NCI-H226 (cell line): ENCODE results near the gene CNGB1.
A peak's percentile ranks its signal among the peaks of the same experiment; 100 is the strongest.

Source experiments
- DNase-seq: peaks from one replicate; pipeline ENCODE4 v3.0.0-alpha.2; 2015

CNGB1 gene

DNA sequence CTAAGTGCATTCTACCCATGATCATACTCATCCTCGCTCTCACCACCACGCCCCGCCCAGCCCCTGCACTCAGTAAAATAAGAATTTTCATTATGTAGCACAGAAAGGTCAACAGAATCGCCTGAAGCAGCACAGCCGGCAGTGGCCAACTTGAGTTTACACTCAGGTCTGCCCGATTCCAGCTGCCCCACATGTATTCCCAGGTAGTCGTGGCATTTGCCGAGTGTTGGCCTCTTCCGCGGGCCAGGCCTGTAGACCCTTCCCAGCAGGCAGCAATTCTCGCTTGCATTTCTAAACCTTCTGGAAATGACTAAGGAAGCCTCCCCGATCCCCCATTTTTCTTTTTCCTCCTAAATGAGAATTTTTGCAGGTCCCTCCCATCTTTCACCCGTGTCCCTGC lies 609 bp downstream of the CNGB1 start:
- no peak for DNase-seq

DNA sequence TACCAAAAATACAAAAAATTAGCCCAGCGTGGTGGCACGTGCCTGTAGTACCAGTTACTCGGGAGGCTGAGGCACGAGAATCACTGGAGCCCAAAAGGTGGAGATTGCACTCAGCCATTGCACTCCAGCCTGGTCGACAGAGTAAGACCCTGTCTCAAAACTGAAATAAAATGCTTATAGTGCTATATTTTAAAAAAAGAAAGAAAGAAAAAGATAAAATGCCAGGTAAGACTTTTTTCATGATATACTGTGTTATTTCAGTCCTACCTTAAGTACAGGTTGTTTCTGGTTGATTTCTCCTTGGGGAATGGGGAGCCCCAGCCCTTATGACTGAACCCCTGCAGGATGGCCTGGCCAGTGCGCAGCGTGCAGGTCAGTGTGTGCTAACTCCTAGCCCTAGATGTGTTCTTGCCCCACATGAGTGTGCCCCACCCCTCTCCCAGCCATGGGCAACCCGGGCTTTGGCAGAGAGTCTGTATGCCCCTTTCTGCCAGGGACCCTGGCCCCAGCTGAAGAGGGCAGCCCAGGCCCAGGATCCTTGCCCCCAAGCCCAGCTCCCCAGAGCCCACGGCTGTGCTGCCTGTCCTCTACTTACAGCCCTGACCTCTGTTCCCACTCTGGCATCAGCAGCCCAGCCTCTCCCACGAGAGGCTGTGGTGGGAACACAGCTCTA lies 1.3 kb downstream of the CNGB1 start:
- no peak for DNase-seq

DNA sequence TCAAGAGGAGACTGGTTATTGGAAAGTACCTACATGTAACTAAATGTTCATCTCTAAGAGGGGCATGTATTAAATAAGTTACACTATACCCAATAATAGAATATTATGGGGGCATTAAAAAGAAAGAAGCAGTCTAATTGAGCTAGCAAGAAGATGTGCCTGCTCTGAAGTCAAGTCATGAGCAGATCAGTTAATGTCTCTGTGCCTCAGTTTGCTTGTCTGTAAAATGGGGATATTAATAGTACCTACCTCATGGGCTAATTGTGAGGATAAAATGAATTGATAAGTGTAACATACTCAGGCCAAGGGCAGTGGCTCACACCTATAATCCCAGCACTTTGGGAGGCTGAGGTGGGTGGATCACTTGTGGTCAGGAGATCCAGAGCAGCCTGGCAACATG lies 3.0 kb downstream of the CNGB1 start:
- no peak for DNase-seq

DNA sequence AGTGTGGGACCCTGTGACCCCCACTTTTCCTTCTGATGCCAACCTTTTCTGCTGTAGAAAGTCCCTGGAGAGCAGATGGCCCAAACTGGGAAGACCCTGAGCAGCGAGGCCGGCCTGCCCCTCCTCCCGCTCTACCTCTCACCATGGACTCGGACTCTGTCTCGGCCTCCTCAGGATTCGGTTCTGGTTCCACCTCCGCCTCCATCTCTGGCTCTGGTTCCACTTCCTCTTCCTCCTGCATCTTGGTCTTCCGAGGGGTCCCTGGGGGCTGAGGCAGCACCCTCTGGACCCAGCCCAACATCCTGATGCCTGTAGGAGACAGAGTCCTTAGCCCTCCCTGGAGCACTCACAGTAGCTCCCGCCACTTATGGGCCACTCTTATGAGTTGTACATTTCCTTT lies 3.9 kb downstream of the CNGB1 start:
- DNase-seq = no peak

DNA sequence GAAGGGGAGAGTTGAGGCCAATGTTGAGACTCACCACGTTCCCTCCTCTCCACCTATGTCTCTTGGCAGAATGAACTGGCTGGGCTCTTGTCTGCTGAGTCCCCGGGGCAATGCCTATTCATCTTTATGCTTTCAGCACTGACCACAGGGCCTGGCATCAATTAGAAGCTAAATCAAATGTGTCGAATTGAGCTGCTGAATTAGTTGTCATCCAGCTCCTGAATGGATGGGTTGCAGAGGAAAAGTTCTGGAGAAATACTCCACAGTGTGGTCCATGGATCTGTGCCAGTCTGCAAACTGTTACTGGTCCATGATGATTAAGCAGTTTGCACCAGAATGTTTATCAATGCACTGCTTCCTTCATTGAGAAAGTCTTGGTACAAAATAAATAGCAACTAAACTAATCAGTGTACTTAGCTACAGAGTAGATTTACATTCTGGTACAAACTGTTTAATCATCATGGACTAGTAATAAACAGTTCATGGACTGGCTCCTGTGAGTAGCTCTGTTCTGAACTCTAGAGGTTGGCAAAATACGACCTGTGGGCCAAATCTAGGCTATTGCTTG lies 4.6 kb downstream of the CNGB1 start:
- DNase-seq = peak; percentile 4

DNA sequence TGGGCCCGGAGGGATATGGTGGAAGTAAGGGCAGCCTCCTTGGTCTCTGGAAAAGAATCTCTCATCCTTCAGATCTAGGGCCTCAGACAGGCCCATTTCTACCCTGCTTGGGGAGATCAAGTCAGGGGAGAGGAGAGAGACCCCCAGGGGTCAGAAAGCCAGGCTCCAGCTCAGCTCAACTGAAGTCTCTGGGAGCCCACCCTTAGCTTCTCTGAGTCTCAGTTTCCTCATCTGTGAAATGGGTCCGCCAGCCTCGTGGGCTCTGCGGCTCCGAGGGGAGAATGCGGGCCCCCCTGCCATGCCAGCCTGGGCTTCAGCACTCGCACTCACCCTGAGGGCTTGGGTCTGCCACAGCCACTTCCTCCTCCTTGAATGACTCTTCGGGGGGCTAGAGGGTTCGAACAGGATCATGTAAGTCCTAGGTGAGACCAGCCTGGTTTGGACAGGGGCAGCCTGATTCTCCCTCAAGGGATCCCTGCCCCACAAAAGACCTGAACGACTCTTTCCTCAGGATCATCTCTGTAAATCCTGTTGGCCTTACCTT lies 6.7 kb downstream of the CNGB1 start:
- no peak for DNase-seq

DNA sequence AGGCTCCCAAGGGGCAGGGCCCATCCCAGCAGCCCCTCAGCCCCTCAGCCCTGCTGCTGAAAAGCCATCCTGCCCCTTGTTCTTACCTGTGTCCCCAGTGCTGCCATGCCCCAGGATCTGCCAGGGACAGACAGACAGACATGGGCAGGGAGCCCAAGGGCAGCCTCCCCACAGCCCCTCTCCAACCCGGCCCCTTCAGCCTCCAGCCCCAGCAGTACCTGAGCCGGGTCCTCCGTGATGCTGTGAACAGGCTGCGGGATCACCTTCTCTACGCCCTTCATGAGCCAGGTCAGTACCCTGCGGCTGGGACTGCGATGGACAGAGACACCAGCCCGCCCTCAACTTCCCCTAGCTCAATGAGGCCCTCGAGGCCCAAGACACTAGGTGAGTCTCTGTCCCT lies 8.2 kb downstream of the CNGB1 start:
- DNase-seq = no peak

DNA sequence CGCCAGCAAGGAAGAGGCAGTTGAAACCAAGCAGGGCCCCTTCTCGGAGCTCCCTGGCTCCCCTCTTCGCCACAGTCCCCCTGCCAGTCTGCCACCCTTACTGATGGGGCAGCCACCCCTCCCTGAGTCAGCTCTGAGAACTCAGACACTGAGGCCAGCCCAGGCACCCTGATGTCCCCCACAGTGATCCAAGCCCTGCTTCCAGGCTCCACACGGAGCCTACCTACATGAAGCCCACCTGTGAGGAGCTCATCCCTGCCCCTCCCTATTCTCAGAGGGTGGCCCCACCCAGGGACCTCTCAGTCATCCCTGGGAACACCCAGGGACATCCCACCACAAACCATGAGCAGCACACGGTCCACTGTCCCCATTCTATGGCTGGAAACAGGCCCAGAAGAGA lies 8.9 kb downstream of the CNGB1 start:
- DNase-seq = no peak

DNA sequence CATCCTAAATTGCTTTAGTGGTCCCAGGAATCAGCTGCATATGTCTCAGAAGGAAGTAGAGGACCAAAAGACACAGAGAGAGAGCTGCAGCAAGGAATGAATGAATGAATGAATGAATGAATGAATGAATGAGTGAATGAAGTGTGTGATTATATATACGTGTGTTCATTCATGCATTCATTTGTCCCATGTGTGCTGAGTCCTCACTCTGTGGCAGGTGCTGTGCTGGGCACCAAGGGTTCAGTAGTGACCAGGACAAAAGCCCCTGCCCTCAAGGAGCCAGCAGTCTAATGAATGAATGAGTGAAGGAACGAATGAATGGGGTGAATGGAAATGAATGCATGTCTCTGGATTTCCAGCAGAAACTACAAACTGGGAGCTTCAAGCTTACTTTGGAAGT lies 9.4 kb downstream of the CNGB1 start:
- DNase-seq = no peak

DNA sequence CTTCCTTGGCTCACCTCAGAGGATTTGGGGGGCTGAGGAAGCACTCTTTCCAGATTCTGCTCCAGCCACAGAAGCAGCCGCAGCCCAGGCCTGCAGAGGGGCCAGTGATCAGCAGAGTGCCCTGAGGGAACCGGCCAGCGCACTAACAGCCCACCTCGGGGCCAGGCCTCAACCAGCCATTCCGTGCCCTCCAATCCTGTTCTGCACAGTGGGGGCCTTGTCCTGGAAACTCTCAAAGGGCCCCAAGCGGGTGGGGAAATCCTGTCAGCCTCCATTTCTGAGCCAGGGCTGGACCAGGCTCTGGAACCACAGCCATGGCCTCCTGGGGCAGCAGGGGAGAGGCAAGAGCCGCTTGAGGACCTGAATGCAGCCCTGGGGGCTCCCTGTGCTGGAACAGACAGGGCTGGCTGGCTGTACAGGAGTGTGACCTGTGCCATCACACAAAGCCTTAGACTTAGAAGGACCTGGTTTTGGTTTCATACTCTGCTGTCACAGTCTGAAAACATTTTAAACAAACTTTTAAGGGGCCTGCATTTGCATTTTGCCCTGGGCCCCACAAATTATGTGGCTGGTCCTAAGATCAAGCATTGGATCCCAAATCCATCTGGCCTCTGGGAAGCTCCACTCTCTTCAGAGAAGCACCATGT lies 10.0 kb downstream of the CNGB1 start:
- no peak for DNase-seq

DNA sequence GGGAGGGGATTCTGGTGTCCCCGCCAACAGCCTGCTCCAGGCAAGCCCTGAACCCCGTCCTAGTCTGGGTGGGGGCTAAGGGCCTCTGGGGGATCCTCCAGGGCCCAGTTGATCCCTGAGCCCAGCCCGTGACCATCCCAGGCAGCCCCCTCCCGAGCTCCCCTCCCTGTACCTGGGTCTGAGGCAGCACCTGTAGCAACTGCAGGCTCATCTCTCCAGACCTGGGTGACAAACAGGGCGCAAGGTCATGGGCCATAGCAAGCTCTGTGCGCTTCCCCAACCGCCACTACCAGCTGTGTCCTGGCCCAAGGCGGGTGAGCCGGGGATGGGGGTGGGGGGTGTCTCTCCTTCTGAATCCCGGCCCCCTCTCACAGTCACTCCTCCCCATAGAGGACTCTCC lies 10.6 kb downstream of the CNGB1 start:
- no peak for DNase-seq

DNA sequence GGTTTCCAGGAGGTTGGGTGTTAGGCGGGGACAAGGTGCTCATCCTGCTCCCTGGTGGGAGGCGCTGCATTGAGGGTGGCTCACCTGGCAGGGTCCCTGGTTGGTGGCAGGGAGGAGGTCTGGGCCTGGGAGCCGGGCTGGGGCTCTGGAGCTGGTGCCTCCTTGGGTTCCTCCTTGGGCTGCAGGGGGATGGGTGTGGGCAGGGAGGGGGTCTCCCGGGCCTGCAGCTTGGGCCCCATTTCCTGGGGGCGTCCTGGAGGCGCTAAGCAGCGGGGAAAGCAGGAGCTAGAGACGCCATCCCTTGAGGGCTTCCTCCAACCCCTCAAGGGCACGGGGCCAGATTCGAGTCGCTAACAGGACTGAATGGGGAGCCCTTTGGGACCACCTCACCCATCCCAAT lies 11.1 kb downstream of the CNGB1 start:
- no peak for DNase-seq

DNA sequence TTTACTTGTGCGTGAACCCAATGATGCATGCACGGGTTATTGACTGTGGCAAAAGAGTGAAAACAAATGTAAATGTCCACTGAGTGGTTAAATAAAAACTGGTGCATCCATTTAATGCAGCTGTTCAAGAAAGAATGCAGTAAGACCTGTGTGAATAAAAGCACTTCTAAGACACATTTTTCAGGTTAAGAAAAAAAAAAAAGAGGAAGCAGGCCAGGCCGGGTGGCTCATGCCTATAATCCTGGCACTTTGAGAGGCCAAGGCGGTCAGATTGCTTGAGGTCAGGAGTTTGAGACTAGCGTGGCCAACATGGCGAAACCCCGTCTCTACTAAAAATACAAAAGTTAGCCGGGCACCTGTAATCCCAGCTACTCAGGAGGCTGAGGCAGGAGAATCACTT lies 11.8 kb downstream of the CNGB1 start:
- DNase-seq = no peak

DNA sequence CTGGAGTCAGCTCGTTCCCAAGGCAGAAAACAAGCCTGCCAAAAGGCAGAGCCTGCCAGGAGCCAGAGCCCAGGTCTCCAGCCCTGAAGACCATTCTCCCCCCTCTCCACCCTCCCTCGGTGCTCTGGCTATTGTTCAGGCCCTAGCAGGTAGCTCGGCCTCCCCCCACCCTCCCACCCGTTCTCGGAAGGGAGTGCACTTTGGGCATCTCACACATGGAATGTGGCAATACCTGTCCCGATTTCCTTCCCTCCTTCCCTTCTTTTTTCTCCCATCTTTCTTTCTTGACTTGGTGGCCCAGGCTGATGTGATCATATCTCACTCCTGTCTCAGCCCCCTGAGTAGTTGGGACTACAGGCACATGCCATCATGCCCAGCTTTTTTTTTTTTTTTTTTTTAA lies 12.4 kb downstream of the CNGB1 start:
- no peak for DNase-seq

DNA sequence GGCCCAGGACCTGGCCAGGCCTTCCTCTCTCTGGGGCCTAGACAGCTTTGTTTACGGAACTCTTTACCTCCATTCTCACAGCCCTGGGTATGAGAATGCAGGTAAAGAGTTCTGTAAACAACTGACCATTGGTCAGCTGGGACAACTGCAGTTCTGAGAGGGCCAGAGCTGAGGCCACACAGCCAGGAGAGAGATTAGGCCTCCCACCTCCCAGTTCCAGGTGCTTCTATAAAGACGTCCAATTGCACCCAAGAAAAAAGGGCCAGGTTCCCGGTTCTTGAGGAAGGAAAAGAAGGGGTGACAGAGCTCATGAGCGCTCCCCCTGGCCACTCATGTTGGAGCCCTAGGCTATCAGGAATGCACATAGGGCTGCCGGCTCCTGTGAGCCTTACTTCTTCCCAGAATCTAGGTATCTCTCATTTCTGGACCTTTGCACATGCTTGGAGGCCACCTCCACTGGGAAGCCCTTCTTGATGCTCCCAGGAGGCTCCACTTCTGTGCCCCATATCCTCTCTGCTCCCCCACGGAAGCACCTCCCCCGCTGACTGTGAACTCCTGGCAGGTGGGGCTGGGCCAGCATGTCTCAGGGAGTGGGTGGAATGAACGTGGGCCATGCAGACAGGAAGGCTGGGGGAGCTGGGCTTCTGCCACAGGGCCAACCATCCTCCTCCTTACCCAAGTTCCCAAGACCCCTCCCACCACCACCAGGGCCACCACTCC lies 13.1 kb downstream of the CNGB1 start:
- DNase-seq = no peak

DNA sequence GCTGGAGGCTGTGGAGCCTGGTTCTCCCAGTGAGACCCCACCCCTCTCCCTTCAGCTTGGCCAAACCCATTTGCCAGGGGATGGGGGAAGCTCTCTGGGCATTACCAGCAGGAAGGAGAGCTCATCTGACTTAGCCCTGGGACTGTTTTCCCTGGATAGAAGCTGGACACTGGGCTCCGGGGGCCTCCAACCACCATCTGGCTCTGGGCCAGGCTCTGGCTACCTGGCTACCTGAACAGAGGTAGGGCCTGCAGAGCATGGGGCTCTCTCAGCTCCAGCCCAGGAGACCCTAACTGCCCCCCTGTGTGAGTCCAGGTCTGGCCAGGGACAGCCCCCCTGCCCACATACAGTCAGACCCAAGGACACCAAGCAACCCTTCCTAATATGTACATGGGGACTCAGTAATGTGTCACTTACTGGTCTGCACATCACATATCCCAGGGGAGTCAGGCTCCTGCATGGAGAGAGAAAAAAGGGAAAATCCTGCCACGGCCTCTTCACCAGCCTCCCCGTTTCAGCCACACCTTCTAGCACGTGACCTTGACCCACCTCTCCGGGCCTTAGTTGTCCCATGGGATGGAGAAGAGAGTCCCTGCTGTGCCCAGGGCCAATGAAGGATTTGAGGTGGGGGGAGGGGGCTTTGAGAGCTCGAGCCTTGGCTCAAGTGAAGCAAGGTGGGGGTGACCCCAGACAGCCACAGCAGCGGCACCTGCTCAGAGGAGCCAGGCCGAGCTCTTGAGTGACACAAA lies 13.8 kb downstream of the CNGB1 start:
- DNase-seq = no peak

DNA sequence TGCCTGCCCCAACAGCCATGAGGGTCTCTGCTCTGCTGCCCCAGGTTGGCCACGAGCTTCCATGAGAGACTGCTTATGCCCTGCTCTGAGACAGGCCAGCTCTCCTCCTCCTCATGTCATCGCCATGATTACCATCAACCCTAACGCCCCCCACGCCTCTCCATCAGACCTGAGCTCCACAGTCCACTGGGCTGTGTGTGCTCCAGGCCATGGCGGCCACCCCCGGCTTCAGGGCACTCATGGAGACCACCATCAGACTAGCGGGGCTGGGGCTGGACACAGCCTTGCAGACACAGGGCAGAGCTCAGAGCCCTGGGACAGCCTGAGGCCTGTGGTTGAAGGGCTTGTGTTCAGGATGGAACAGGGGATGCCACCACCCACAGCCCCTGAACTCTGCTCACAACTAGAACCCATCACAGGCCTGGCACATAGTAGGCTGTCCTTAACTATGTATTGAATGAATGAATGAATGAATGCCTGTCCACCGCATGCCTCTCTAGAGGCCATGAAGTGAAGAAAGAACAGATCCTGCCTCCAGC lies 14.6 kb downstream of the CNGB1 start:
- DNase-seq = no peak

DNA sequence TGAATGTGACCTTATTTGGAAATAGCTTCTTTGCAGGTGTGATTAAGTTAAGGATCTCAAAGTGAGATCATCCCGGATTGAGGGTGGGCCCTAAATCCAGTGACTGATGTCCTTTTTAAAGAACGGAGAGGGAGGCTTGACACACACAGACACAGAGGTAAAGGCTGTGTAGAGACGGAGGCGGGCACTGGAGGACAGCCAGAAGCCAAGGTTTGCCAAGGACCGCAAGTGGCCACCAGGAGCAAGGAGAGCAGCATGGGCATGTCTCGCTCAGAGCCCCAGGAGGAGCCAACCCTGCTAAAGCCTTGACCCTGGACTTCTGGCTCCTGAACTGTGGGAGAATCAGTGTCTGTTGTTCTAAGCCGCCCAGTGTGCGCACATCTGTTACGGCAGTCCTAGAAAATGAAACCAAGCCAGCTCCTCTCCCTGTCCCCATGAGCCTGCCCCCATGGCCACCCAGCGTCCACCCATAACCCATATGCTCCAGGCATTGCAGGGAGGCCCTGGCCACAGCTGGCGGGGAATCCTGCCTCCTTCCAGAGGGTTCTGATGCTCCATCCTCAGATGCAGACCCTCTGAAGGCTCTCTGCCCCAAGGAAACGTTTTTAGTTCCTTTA lies 15.2 kb downstream of the CNGB1 start:
- no peak for DNase-seq

DNA sequence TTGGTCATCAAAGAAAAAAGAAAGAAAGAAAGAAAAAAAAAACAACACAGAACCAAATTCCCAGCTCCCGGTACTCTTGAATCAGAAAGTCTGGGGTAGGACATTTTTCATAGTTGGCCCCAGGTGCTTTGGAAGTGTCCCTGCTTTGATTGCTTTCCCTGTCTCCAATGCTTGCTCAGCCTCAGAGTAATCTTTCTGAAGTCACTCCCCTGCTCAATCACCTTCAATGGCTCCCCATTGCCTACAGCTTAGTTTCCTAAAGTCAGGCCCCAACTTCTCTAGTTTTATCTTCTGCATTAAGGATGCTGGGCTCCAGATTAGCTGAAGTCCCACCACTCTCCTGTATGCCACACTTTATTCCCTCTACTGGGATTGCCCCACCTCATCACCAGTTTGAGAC lies 17.1 kb downstream of the CNGB1 start:
- no peak for DNase-seq

DNA sequence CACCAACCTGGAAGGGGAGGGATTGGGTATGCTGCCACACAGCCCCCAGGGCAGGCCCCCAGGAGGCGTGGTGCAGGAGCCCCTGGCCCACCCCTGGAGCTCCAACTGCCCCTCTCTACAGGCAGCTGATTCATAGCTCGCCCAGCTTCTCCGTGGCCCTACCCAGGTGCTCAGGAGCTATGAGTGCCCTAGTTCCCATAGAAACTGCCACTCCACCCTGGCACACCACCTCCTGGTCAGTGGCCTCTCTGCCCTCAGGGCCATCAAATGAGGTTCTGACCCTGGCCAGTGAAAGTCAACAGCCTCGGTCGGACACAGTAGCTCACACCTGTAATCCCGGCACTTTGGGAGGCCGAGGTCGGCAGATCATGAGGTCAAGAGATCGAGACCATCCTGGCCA lies 18.0 kb downstream of the CNGB1 start:
- DNase-seq = no peak

DNA sequence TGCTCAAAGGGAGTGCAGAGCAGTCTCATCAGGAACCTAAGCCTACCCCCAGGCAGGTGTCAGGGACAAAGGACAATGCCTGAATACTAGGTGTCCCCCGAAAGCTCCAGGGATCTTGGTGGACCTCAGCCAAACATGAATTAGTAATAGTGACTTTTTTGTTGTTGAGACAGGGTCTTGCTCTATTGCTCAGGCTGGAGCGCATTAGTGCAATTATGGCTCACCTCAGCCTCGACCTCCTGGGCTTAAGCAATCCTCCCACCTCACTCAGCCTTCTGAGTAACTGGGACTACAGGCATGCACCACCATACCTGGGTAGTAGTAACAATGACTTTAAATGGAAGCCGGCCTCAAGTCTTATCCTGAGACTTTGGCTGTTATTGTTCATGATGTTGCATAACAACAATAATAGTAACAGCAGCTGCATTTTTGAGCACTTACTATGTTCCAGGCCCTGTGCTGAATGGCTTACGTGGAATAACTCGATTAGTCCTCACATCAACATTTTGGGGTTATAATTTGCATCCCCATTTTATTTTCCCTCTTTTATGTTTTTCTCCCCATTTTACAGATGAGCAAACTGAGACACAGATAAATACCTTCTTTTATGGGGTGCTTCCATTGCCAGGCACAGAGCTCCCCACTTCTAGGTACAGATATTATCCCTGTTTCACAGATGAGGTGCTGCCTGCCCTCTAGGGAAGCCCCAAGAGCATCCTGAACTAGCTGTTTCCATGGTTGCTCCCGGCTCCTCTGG lies 19.5 kb downstream of the CNGB1 start:
- no peak for DNase-seq

DNA sequence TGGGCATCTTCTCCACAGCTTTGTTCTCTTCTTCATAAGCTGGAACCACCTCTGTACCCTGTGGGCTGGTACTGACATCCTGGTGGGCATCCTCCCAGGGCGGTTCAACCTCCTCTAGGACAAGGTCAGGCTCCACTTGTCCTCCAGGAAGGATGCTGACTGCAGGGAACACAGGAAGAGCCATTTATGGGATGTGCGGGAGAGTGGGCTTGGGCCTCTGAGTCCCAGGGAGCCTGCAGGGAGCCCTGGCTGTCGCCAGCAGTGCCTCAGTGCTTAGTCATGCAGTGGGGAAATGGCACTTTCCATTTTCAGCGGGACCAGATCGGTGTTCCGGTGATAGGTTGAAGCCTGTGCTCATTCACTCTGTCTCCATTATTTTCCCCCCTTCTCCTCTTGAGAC lies 20.5 kb downstream of the CNGB1 start:
- DNase-seq = no peak
